Transverse colon (tissue), 4 donors: ENCODE data around the gene EIF4EBP2. TPM values are rescaled to one million over a fixed set of nuclear protein-coding genes. Genes with fewer than 3 reads are reported as not detected.

Source experiments
- DNase-seq: peaks from one replicate; pipeline ENCODE4 v3.0.0-alpha.2; 2019
- H3K27ac ChIP-seq, 4 donors: fragments of 200-600 bp; sonication (generic); 2 replicates each; pipeline ENCODE4 v1.5.1; 2016 to 2018; ENCODE audit warnings: inconsistent platforms in 4 of 4
- H3K27me3 ChIP-seq: fragments of 200-600 bp; sonication (generic); 2 replicates; pipeline ENCODE4 v1.5.1; 2017; ENCODE audit warnings: inconsistent platforms
- H3K36me3 ChIP-seq, 4 donors: fragments of 200-600 bp; sonication (generic); 2 replicates each; pipeline ENCODE4 v1.5.1; 2017 to 2019; ENCODE audit warnings: inconsistent platforms in 4 of 4
- H3K4me1 ChIP-seq, 4 donors: fragments of 200-600 bp; sonication (generic); 2 replicates each; pipeline ENCODE4 v1.5.1; 2017 to 2020; ENCODE audit warnings: inconsistent platforms in 4 of 4
- H3K4me3 ChIP-seq, 4 donors: fragments of 200-600 bp; sonication (generic); 1 replicate in 1 of 4; 2 replicates in 3 of 4; pipeline versions ENCODE4 v1.5.1 to v1.6.1; 2017 to 2019; ENCODE audit warnings: inconsistent platforms in 4 of 4
- H3K9me3 ChIP-seq, 2 donors: fragments of 200-600 bp; sonication (generic); 2 replicates each; pipeline ENCODE4 v1.5.1; 2017 to 2019; ENCODE audit warnings: inconsistent platforms in 2 of 2
- EP300 ChIP-seq: sonication (generic); formaldehyde crosslinking; IDR thresholded peaks from one replicate; pipeline ENCODE4 v1.6.1; 2017; ENCODE audit warnings: antibody characterized with exemption, low read depth
- POLR2A ChIP-seq: fragments of 450-650 bp; IDR thresholded peaks from one replicate; pipeline ENCODE4 v1.6.1; 2016; ENCODE audit warnings: antibody characterized with exemption, mild to moderate bottlenecking, moderate library complexity
- POLR2AphosphoS5 ChIP-seq, 3 donors: sonication (generic); formaldehyde crosslinking; IDR thresholded peaks; one replicate each; pipeline ENCODE4 v1.6.1; 2016; ENCODE audit warnings: antibody characterized with exemption in 3 of 3
- WGBS, 2 donors: methylation state at CpG; one replicate each; pipeline ENCODE4 v1.1.5; 2018; ENCODE audit warnings: low coverage in 1 of 2; 5-methylcytosine and 5-hydroxymethylcytosine counted together
- in situ Hi-C, 4 donors: fragments of 200-750 bp; cut with MboI; loops; one replicate each; pipeline versions ENCODE4 v1.15.0 to v1.15.1; 2017; ENCODE audit warnings: low sequenced_read_pairs in 3 of 4, low pct_ligation_motif_present in 1 of 4, low pct_unique_long_range_greater_than_20kb in 1 of 4
- intact Hi-C: fragments of 100-400 bp; cut with DNase I; formaldehyde crosslinking; loops from one replicate; pipeline ENCODE4 v1.15.1; 2023; ENCODE audit warnings: low total_unique reads
- total RNA-seq, 4 donors: library from RNA; depleted of rRNA; stranded (reverse); fragments of >200 nt; gene quantifications; one replicate each; pipeline ENCODE4 v1.1.0, GENCODE V29; 2016
- TF ChIP-seq, protein P1 (sequence below), 5 experiments: fragments of 200-600 bp in 3 of 5; fragments of 450-650 bp in 2 of 5; sonication (generic) in 3 of 5; IDR thresholded peaks; 1 replicate in 2 of 5; 2 replicates in 3 of 5; pipeline ENCODE4 v1.5.1; 2016 to 2017; ENCODE audit warnings: antibody characterized with exemption in 5 of 5, inconsistent platforms in 3 of 5, mild to moderate bottlenecking in 2 of 5, moderate library complexity in 1 of 5

The EIF4EBP2 gene
- total RNA-seq, 4 donors from 2014 or later = 43.6 to 117 (median 110) TPM

DNA sequence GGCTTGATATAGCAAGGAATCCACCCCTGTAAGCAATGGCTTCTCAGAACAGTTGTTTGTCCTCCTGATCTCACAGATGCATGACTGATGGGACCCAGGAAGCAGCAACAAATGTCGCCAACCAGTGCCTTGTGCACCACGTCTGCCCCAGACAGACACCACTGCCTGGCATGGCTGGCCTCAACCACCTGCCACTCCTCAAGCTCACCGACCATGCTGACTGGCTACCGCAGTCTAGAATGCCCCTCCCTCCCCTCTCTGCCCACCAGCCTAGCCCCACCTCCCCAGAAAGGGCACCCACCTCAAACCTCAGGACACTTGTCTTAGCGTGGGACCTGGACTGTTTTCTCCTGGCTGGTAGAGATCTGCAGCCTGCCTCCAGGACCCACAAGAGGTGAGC lies 45.5 kb upstream of the EIF4EBP2 start:
- in situ Hi-C loops (no loop called here), intact Hi-C loops (no loop called here)
- Histone ChIP-seq H3K4me3 (no peak overlapping the region), H3K36me3 (no peaks in the 10 kb centered on the region), H3K27ac (no peak overlapping the region), H3K27me3 (no peaks in the 10 kb centered on the region), H3K4me1 (peaks cover 0 to 22% (median 6%) of the 10 kb centered on the region in 4 donors), H3K9me3 (no peaks in the 10 kb centered on the region)
- TF ChIP-seq, protein P1, sequence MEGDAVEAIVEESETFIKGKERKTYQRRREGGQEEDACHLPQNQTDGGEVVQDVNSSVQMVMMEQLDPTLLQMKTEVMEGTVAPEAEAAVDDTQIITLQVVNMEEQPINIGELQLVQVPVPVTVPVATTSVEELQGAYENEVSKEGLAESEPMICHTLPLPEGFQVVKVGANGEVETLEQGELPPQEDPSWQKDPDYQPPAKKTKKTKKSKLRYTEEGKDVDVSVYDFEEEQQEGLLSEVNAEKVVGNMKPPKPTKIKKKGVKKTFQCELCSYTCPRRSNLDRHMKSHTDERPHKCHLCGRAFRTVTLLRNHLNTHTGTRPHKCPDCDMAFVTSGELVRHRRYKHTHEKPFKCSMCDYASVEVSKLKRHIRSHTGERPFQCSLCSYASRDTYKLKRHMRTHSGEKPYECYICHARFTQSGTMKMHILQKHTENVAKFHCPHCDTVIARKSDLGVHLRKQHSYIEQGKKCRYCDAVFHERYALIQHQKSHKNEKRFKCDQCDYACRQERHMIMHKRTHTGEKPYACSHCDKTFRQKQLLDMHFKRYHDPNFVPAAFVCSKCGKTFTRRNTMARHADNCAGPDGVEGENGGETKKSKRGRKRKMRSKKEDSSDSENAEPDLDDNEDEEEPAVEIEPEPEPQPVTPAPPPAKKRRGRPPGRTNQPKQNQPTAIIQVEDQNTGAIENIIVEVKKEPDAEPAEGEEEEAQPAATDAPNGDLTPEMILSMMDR (IDR thresholded peaks at IDR 0.05) = no peak
- no peak for TF ChIP-seq POLR2A
- TF ChIP-seq POLR2AphosphoS5 (IDR thresholded peaks at IDR 0.05) = no peak
- no peak for TF ChIP-seq EP300
- DNase-seq = no peak
- WGBS, 2 donors = 81 to 100% methylated on average over 1 to 5 of the region's 5 CpGs

DNA sequence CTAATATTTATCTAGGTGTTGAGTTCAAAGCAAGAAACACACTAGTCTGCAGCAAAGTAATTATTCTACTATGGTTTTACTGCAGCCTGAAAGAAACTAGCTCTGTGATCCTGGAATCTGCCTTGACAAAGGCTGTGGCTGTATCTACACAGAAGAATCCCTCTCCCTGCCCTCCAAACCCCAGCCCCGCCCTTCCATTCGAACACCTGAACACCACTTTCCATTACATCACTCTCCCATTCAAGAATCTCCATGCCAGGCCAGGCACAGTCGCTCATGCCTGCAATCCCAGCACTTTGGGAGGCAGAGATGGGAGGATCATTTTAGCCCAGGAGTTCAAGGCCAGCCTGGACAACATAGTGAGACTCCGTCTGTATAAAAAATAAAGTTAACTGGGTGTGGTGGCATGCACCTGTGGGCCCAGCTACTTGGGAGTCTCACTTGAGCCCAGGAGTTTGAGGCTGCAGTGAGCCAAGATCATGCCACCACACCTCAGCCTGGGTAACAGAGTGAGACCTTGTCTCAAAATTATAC lies 44.9 kb upstream of the EIF4EBP2 start:
- 84% methylated on average over 4 of the region's 4 CpGs; no CpG with 5 or more reads in 1 of the 2 donors for WGBS, 2 donors
- DNase-seq = no peak
- H3K36me3 ChIP-seq = no peaks in the 10 kb centered on the region
- no peaks in the 10 kb centered on the region for H3K9me3 ChIP-seq
- H3K4me3 ChIP-seq = no peak overlapping the region
- TF ChIP-seq POLR2A = no peak
- TF ChIP-seq POLR2AphosphoS5 (IDR thresholded peaks at IDR 0.05) = no peak
- TF ChIP-seq EP300 = no peak
- TF ChIP-seq, protein P1 (IDR thresholded peaks at IDR 0.05) = no peak
- intact Hi-C loops (no loop called here), in situ Hi-C loops (no loop called here)
- no peaks in the 10 kb centered on the region for H3K27me3 ChIP-seq
- no peak overlapping the region for H3K27ac ChIP-seq
- peaks cover 6 to 28% (median 12%) of the 10 kb centered on the region in 4 donors for H3K4me1 ChIP-seq

DNA sequence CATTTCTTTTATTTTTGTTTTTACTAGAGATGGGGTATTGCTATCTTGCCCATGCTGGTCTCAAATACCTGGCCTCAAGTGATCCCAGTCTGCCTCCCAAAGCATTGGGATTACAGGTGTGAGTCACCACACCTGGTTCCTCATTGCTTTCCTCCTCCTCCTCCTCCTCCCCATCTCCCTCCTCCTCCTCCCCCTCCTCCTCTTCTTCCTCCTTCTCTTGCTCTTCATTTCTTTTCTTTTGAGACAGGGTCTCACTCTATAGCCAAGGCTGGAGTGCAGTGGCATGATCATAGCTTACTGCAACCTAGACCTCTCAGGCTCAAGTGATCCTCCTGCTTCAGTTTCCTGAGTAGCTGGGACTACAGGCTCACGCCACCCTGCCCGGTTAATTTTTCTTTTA lies 43.7 kb upstream of the EIF4EBP2 start:
- Histone ChIP-seq H3K4me1 (peaks cover 9 to 31% (median 17%) of the 10 kb centered on the region in 4 donors), H3K27me3 (no peaks in the 10 kb centered on the region), H3K9me3 (no peaks in the 10 kb centered on the region), H3K4me3 (no peak overlapping the region), H3K36me3 (no peaks in the 10 kb centered on the region), H3K27ac (no peak overlapping the region)
- WGBS, 2 donors = 98% methylated on average over 2 of the region's 2 CpGs; no CpG with 5 or more reads in 1 of the 2 donors
- no peak for TF ChIP-seq EP300
- TF ChIP-seq, protein P1 (IDR thresholded peaks at IDR 0.05) = no peak
- no peak for TF ChIP-seq POLR2AphosphoS5 (IDR thresholded peaks at IDR 0.05)
- TF ChIP-seq POLR2A = no peak
- no peak for DNase-seq
- intact Hi-C loops (no loop called here), in situ Hi-C loops (loop anchor here (5.0 to 10.0 kb wide), 3 partner anchors 138 to 145 kb away; no protein-coding TSS in a partner anchor)

DNA sequence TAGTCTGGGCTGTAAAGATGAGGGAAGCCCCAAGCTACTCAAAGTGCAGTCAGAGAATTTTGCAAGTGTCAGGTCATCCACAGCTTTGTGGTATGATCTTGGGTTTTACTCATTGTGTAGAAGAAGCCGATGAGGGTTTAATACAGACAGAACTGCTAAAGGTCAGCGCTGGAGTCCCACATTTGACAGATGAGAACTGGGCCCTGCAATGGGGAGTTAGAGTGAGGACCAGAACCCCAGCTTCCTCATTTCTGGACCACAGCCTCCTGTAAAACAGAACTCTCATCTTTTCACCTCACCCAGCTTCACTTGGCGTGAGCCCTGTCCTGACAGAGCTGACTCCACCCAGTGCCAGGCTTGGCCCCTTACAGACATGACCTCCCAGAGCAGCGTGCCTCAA lies 41.6 kb upstream of the EIF4EBP2 start:
- intact Hi-C loops = no loop called here
- TF ChIP-seq, protein P1 (IDR thresholded peaks at IDR 0.05) = no peak
- TF ChIP-seq POLR2A = no peak
- TF ChIP-seq POLR2AphosphoS5 (IDR thresholded peaks at IDR 0.05) = no peak
- TF ChIP-seq EP300 = no peak

More for the DNA sequence above, 41.6 kb upstream of the EIF4EBP2 start:
- H3K36me3 ChIP-seq = no peaks in the 10 kb centered on the region
- H3K4me1 ChIP-seq = peaks cover 9 to 23% (median 13%) of the 10 kb centered on the region in 4 donors
- 71 to 81% methylated on average over 1 to 4 of the region's 4 CpGs for WGBS, 2 donors
- DNase-seq = no peak
- H3K27ac ChIP-seq = no peak overlapping the region
- in situ Hi-C loops = loop anchor here (5.0 to 10.0 kb wide), 3 partner anchors 140 to 148 kb away; no protein-coding TSS in a partner anchor
- H3K9me3 ChIP-seq = no peaks in the 10 kb centered on the region
- no peaks in the 10 kb centered on the region for H3K27me3 ChIP-seq
- no peak overlapping the region for H3K4me3 ChIP-seq
